ENCODE data around the gene LRMDA. TPM values are rescaled to one million over a fixed set of nuclear protein-coding genes. Genes with fewer than 3 reads are reported as not detected.

LRMDA gene
- total RNA-seq, 1 experiment from 2014 or later: 1.2 TPM

DNA sequence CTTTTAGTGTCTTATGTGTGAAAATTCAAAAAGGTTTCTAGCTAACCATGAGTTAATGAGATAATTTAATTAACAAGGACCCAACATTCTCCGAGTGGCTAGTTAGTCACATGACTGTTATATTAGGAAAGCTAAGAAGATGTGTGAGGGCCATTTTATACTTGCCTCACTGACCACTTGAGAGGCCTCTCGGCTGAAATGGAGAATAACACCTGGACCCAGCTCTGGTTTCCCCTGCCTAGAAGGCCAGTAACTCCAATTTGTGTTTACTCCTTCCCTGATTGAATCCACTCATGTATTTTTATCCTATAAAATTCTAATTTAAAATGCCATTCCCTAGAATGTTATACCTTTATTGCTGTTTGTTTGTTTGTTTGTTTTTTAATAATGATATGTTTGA is 1115.0 kb downstream of the LRMDA start:
- Histone ChIP-seq H3K4me2 (ENCODE audit: low read length) (no peak overlapping the region), H3K4me1 (ENCODE audit: insufficient read depth, low read length) (peaks cover 5% of the 10 kb centered on the region), H3K9ac (ENCODE audit: low read length) (no peak overlapping the region), H3K27ac (ENCODE audit: low read length) (no peak overlapping the region), H4K20me1 (ENCODE audit: low read length) (no peaks in the 10 kb centered on the region), H3K36me3 (ENCODE audit: low read depth, low read length) (no peaks in the 10 kb centered on the region), H2AFZ (ENCODE audit: low read length) (peak overlapping the region; percentile 84; the same call in 1 of the 2 replicates), H3K9me3 (ENCODE audit: low read length) (no peaks in the 10 kb centered on the region), H3K4me3 (ENCODE audit: low read length) (no peak overlapping the region), H3K79me2 (ENCODE audit: low read length) (no peaks in the 10 kb centered on the region), H3K27me3 (ENCODE audit: low read length) (peaks cover 24% of the 10 kb centered on the region), H3F3A (ENCODE audit: low read length, unreplicated experiment) (no peaks in the 10 kb centered on the region), H3K9me2 (replicated peaks; ENCODE audit: low read length) (no peaks in the 10 kb centered on the region)
- DNase-seq (no peak), ATAC-seq (no peak)
- ChIA-PET POLR2A (ENCODE audit: unreplicated experiment) (no interaction called here), CTCF (no interaction called here)
- TF ChIP-seq EZH2phosphoT487 (IDR thresholded peaks at IDR 0.05; ENCODE audit: borderline replicate concordance, low read length) (no peak), EZH2 (IDR thresholded peaks at IDR 0.05; ENCODE audit: low read length, unreplicated experiment) (no peak)
- TF ChIP-seq, protein P1, sequence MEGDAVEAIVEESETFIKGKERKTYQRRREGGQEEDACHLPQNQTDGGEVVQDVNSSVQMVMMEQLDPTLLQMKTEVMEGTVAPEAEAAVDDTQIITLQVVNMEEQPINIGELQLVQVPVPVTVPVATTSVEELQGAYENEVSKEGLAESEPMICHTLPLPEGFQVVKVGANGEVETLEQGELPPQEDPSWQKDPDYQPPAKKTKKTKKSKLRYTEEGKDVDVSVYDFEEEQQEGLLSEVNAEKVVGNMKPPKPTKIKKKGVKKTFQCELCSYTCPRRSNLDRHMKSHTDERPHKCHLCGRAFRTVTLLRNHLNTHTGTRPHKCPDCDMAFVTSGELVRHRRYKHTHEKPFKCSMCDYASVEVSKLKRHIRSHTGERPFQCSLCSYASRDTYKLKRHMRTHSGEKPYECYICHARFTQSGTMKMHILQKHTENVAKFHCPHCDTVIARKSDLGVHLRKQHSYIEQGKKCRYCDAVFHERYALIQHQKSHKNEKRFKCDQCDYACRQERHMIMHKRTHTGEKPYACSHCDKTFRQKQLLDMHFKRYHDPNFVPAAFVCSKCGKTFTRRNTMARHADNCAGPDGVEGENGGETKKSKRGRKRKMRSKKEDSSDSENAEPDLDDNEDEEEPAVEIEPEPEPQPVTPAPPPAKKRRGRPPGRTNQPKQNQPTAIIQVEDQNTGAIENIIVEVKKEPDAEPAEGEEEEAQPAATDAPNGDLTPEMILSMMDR (conservative IDR thresholded peaks at IDR 0.05; ENCODE audit: low read depth, low read length): no peak
- intact Hi-C loops (cut with micrococcal nuclease): loop anchor here (2.0 to 10.0 kb wide), 5 partner anchors 244 to 1146 kb away; partner anchors contain the start of gene ZNF503
- BruUV-seq (replicated peaks): no TSS peak

DNA sequence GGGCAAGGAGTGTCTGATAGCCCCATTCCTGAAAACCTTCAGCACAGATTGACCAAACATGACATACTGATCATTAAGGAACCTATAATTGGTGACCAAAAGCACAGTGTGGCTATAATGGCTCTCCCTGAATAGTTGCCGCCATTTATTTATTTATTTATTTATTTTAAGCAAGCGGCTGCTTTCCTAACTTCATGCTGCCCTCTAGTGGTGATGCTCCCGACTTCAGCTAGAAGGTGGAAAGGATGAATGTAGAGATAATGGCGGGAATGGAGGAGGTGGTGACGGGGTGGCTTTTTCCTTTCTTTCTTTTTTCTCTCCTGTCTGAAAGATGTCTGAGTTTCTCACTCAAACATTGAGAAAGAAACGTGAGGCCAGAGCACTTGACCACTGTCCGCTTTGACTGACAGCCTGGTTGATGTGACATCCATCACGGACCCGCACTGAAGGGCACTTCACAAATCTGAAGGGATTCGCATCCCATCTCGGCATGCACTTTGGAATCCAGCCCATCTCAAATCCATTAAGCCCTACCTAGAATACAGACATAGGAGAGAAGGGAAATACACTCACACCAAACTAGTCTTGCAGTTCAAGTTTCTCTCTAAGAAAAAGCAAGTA is 1116.0 kb downstream of the LRMDA start:
- H3K4me2 ChIP-seq (ENCODE audit: low read length): peak overlapping the region; percentile 72
- DNase-seq: peak; percentile 100
- BruUV-seq (replicated peaks): no TSS peak
- no peak overlapping the region for H3K27ac ChIP-seq (ENCODE audit: low read length)
- H3K4me3 ChIP-seq (ENCODE audit: low read length): peak overlapping the region; percentile 44
- H3K27me3 ChIP-seq (ENCODE audit: low read length): peaks cover 26% of the 10 kb centered on the region
- ATAC-seq: peak; percentile 85
- H2AFZ ChIP-seq (ENCODE audit: low read length): peak overlapping the region; percentile 84
- H3K4me1 ChIP-seq (ENCODE audit: insufficient read depth, low read length): peaks cover 5% of the 10 kb centered on the region
- H3F3A ChIP-seq (ENCODE audit: low read length, unreplicated experiment): no peaks in the 10 kb centered on the region
- H4K20me1 ChIP-seq (ENCODE audit: low read length): no peaks in the 10 kb centered on the region
- ChIA-PET POLR2A (ENCODE audit: unreplicated experiment) (no interaction called here), CTCF (interaction anchor here (0.7 kb wide), 1 partner anchor 210 kb away, joined by 4 read pairs; no protein-coding TSS in a partner anchor)
- H3K9me3 ChIP-seq (ENCODE audit: low read length): no peaks in the 10 kb centered on the region
- H3K9me2 ChIP-seq (replicated peaks; ENCODE audit: low read length): no peaks in the 10 kb centered on the region
- peak overlapping the region; percentile 0; the same call in 1 of the 2 replicates for H3K9ac ChIP-seq (ENCODE audit: low read length)
- no peaks in the 10 kb centered on the region for H3K36me3 ChIP-seq (ENCODE audit: low read depth, low read length)
- intact Hi-C loops (cut with micrococcal nuclease): loop anchor here (1.0 to 10.0 kb wide), 8 partner anchors 245 to 1147 kb away; partner anchors contain the start of gene ZNF503
- TF ChIP-seq EZH2phosphoT487 (IDR thresholded peaks at IDR 0.05; ENCODE audit: borderline replicate concordance, low read length): no peak
- TF ChIP-seq EZH2 (IDR thresholded peaks at IDR 0.05; ENCODE audit: low read length, unreplicated experiment): no peak
- TF ChIP-seq, protein P1 (conservative IDR thresholded peaks at IDR 0.05; ENCODE audit: low read depth, low read length): peak; percentile 100
- no peaks in the 10 kb centered on the region for H3K79me2 ChIP-seq (ENCODE audit: low read length)

GRCh38 chr10:76548716-76549115 is 1117.3 kb downstream of the LRMDA start:
- ATAC-seq (no peak), DNase-seq (no peak)
- no peak overlapping the region for H3K4me3 ChIP-seq (ENCODE audit: low read length)
- POLR2A ChIA-PET (ENCODE audit: unreplicated experiment): no interaction called here
- intact Hi-C loops (cut with micrococcal nuclease): loop anchor here (10.0 kb wide), 1 partner anchor 634 kb away; no protein-coding TSS in a partner anchor
- no peaks in the 10 kb centered on the region for H3K9me2 ChIP-seq (replicated peaks; ENCODE audit: low read length)
- CTCF ChIA-PET: no interaction called here
- H3K4me1 ChIP-seq (ENCODE audit: insufficient read depth, low read length): peaks cover 5% of the 10 kb centered on the region
- no peak overlapping the region for H2AFZ ChIP-seq (ENCODE audit: low read length)
- TF ChIP-seq, protein P1 (conservative IDR thresholded peaks at IDR 0.05; ENCODE audit: low read depth, low read length): no peak
- TF ChIP-seq EZH2phosphoT487 (IDR thresholded peaks at IDR 0.05; ENCODE audit: borderline replicate concordance, low read length) (no peak), EZH2 (IDR thresholded peaks at IDR 0.05; ENCODE audit: low read length, unreplicated experiment) (no peak)
- H3F3A ChIP-seq (ENCODE audit: low read length, unreplicated experiment): no peaks in the 10 kb centered on the region
- no peaks in the 10 kb centered on the region for H4K20me1 ChIP-seq (ENCODE audit: low read length)
- H3K4me2 ChIP-seq (ENCODE audit: low read length): no peak overlapping the region
- peaks cover 20% of the 10 kb centered on the region for H3K27me3 ChIP-seq (ENCODE audit: low read length)
- no TSS peak for BruUV-seq (replicated peaks)
- no peaks in the 10 kb centered on the region for H3K36me3 ChIP-seq (ENCODE audit: low read depth, low read length)
- H3K27ac ChIP-seq (ENCODE audit: low read length): no peak overlapping the region
- H3K9me3 ChIP-seq (ENCODE audit: low read length): no peaks in the 10 kb centered on the region
- no peaks in the 10 kb centered on the region for H3K79me2 ChIP-seq (ENCODE audit: low read length)
- H3K9ac ChIP-seq (ENCODE audit: low read length): no peak overlapping the region
